Measurements from ENCODE around the gene MAPT.

MAPT gene

GRCh38 chr17:46059486-46059885 lies 165.1 kb downstream of the MAPT start:
- no peak for DNase-seq (ENCODE audit: low read depth)

- no peak for DNase-seq (ENCODE audit: low read depth)
Observed at GRCh38 chr17:46060461-46060860, 166.1 kb downstream of the MAPT start.

GRCh38 chr17:46061435-46061834 lies 167.1 kb downstream of the MAPT start:
- DNase-seq (ENCODE audit: low read depth) = no peak

GRCh38 chr17:46063241-46063640 lies 168.9 kb downstream of the MAPT start:
- peak; percentile 41 for DNase-seq (ENCODE audit: low read depth)

GRCh38 chr17:46064460-46064859 lies 170.1 kb downstream of the MAPT start:
- DNase-seq (ENCODE audit: low read depth) = no peak

GRCh38 chr17:46071796-46072195 lies 177.4 kb downstream of the MAPT start:
- DNase-seq (ENCODE audit: low read depth) = no peak

GRCh38 chr17:46072998-46073397 lies 178.6 kb downstream of the MAPT start:
- peak; percentile 36 for DNase-seq (ENCODE audit: low read depth)

- no peak for DNase-seq (ENCODE audit: low read depth)
Observed at GRCh38 chr17:46074540-46074939, 180.2 kb downstream of the MAPT start.
